WTC11 (cell line): Measurements from ENCODE around the gene CD300H. TPM values are rescaled to one million over a fixed set of nuclear protein-coding genes. Genes with fewer than 3 reads are reported as not detected.

Experiments
- ATAC-seq: fragments of 200-7000 bp; cut with Tn5 transposase; 2 replicates; pipeline ENCODE4 v1.10.0; 2021; ENCODE audit warnings: mild to moderate bottlenecking, moderate library complexity
- CTCF ChIA-PET: fragments of 300-600 bp; sonication (Branson Sonifier 250); formaldehyde crosslinking; loops from one replicate; lab custom pipeline; 2021; ENCODE audit warnings: antibody characterized with exemption; lab: Charles Lee
- POLR2A ChIA-PET: fragments of 350-600 bp; sonication (Branson Sonifier 250); formaldehyde crosslinking; loops from one replicate; lab custom pipeline; 2021; ENCODE audit warnings: antibody characterized with exemption; lab: Charles Lee
- DNase-seq: peaks from one replicate; pipeline ENCODE4 v3.0.0; 2021; ENCODE audit warnings: low spot score
- H3K27ac Mint-ChIP-seq: 2 replicates; pipeline ENCODE4 v1.8.0; 2021; ENCODE audit warnings: mixed read lengths
- H3K27me3 Mint-ChIP-seq: 2 replicates; pipeline ENCODE4 v1.8.0; 2021; ENCODE audit warnings: low read depth, mild to moderate bottlenecking, moderate library complexity, mixed read lengths
- H3K36me3 Mint-ChIP-seq: 2 replicates; pipeline ENCODE4 v1.8.0; 2021; ENCODE audit warnings: mixed read lengths
- H3K4me1 Mint-ChIP-seq: 2 replicates; pipeline ENCODE4 v1.8.0; 2022; ENCODE audit warnings: mixed read lengths
- H3K4me3 Mint-ChIP-seq: 2 replicates; pipeline ENCODE4 v1.8.0; 2021; ENCODE audit warnings: mild to moderate bottlenecking, moderate library complexity, mixed read lengths
- H3K9me3 Mint-ChIP-seq: 2 replicates; pipeline ENCODE4 v1.8.0; 2021; ENCODE audit warnings: mixed read lengths
- ARID4B ChIP-seq: sonication (generic); formaldehyde crosslinking; IDR thresholded peaks from 2 replicates; pipeline ENCODE4 v1.8.0; 2023; ENCODE audit warnings: missing genetic modification reagents, mild to moderate bottlenecking, borderline replicate concordance
- ATF2 ChIP-seq: sonication (generic); formaldehyde crosslinking; IDR thresholded peaks from 2 replicates; pipeline ENCODE4 v1.8.1; 2022; ENCODE audit warnings: low read depth, missing genetic modification reagents, borderline replicate concordance
- CREM ChIP-seq: sonication (generic); formaldehyde crosslinking; IDR thresholded peaks from 2 replicates; pipeline ENCODE4 v1.8.1; 2022; ENCODE audit warnings: mild to moderate bottlenecking, missing genetic modification reagents, moderate library complexity
- ELF4 ChIP-seq: sonication (generic); formaldehyde crosslinking; IDR thresholded peaks from 2 replicates; pipeline ENCODE4 v1.8.1; 2022; ENCODE audit warnings: low read depth, mild to moderate bottlenecking, moderate library complexity, missing genetic modification reagents
- JAZF1 ChIP-seq: fragments of 250-450 bp; sonication (Bioruptor Pico); IDR thresholded peaks from 2 replicates; pipeline ENCODE4 v1.9.0; 2021; ENCODE audit warnings: moderate library complexity, mild to moderate bottlenecking, inconsistent platforms
- KAT7 ChIP-seq: sonication (generic); formaldehyde crosslinking; IDR thresholded peaks from 2 replicates; pipeline ENCODE4 v1.8.1; 2023; ENCODE audit warnings: missing genetic modification reagents, mild to moderate bottlenecking, borderline replicate concordance
- NFATC4 ChIP-seq: fragments of 250-450 bp; sonication (Bioruptor Pico); IDR thresholded peaks from 2 replicates; pipeline ENCODE4 v1.9.0; 2021; ENCODE audit warnings: mild to moderate bottlenecking
- NFE2L1 ChIP-seq: sonication (generic); formaldehyde crosslinking; IDR thresholded peaks from 2 replicates; pipeline ENCODE4 v1.8.1; 2023; ENCODE audit warnings: missing genetic modification reagents
- NFYB ChIP-seq: sonication (generic); formaldehyde crosslinking; conservative IDR thresholded peaks from 2 replicates; pipeline ENCODE4 v1.8.0; 2022; ENCODE audit warnings: low read depth, missing genetic modification reagents
- NR2C2 ChIP-seq: sonication (generic); formaldehyde crosslinking; IDR thresholded peaks from 2 replicates; pipeline ENCODE4 v1.8.0; 2022; ENCODE audit warnings: mild to moderate bottlenecking, missing genetic modification reagents
- OVOL2 ChIP-seq: fragments of 250-450 bp; sonication (Bioruptor Pico); IDR thresholded peaks from 2 replicates; pipeline ENCODE4 v1.9.0; 2021; ENCODE audit warnings: mild to moderate bottlenecking, borderline replicate concordance
- SMAD3 ChIP-seq: sonication (generic); formaldehyde crosslinking; IDR thresholded peaks from 2 replicates; pipeline ENCODE4 v1.8.0; 2022; ENCODE audit warnings: missing genetic modification reagents, mild to moderate bottlenecking, borderline replicate concordance
- TCF7 ChIP-seq: sonication (generic); formaldehyde crosslinking; IDR thresholded peaks from 2 replicates; pipeline ENCODE4 v1.8.0; 2022; ENCODE audit warnings: mild to moderate bottlenecking, low read depth, missing genetic modification reagents, moderate library complexity
- TEAD1 ChIP-seq: sonication (generic); formaldehyde crosslinking; IDR thresholded peaks from 2 replicates; pipeline ENCODE4 v1.8.0; 2022; ENCODE audit warnings: mild to moderate bottlenecking, missing genetic modification reagents
- TP53 ChIP-seq: sonication (generic); formaldehyde crosslinking; IDR thresholded peaks from 2 replicates; pipeline ENCODE4 v1.8.1; 2023; ENCODE audit warnings: mild to moderate bottlenecking, missing genetic modification reagents
- ZNF416 ChIP-seq: fragments of 250-450 bp; sonication (Bioruptor Pico); IDR thresholded peaks from 2 replicates; pipeline ENCODE4 v1.9.0; 2021; ENCODE audit warnings: mild to moderate bottlenecking, inconsistent platforms
- ZNF423 ChIP-seq: fragments of 250-450 bp; sonication (Bioruptor Pico); IDR thresholded peaks from 2 replicates; pipeline ENCODE4 v2.1.2; 2022; ENCODE audit warnings: mild to moderate bottlenecking, moderate library complexity
- ZSCAN18 ChIP-seq: fragments of 250-450 bp; sonication (Bioruptor Pico); IDR thresholded peaks from 2 replicates; pipeline ENCODE4 v2.1.2; 2022; ENCODE audit warnings: mild to moderate bottlenecking, moderate library complexity
- total RNA-seq: library from RNA; stranded (reverse); gene quantifications from 3 replicates; pipeline ENCODE4 v1.2.3, GENCODE V29; 2021
- TF ChIP-seq, protein P1 (sequence below): sonication (generic); formaldehyde crosslinking; IDR thresholded peaks from 2 replicates; pipeline ENCODE4 v1.8.1; 2022; ENCODE audit warnings: mild to moderate bottlenecking, moderate library complexity, missing genetic modification reagents
- TF ChIP-seq, protein P2 (sequence below): sonication (generic); formaldehyde crosslinking; conservative IDR thresholded peaks from 2 replicates; pipeline ENCODE4 v1.8.1; 2022; ENCODE audit warnings: mild to moderate bottlenecking, missing genetic modification reagents
- TF ChIP-seq, protein P3 (sequence below): sonication (generic); formaldehyde crosslinking; IDR thresholded peaks from 2 replicates; pipeline ENCODE4 v1.8.1; 2022; ENCODE audit warnings: mild to moderate bottlenecking, missing genetic modification reagents, moderate library complexity, borderline replicate concordance
- TF ChIP-seq, protein P4 (sequence below): fragments of 250-450 bp; sonication (Bioruptor Pico); IDR thresholded peaks from 2 replicates; pipeline ENCODE4 v1.9.0; 2021; ENCODE audit warnings: mild to moderate bottlenecking

Gene CD300H
- total RNA-seq, 1 experiment from 2014 or later = not detected

DNA sequence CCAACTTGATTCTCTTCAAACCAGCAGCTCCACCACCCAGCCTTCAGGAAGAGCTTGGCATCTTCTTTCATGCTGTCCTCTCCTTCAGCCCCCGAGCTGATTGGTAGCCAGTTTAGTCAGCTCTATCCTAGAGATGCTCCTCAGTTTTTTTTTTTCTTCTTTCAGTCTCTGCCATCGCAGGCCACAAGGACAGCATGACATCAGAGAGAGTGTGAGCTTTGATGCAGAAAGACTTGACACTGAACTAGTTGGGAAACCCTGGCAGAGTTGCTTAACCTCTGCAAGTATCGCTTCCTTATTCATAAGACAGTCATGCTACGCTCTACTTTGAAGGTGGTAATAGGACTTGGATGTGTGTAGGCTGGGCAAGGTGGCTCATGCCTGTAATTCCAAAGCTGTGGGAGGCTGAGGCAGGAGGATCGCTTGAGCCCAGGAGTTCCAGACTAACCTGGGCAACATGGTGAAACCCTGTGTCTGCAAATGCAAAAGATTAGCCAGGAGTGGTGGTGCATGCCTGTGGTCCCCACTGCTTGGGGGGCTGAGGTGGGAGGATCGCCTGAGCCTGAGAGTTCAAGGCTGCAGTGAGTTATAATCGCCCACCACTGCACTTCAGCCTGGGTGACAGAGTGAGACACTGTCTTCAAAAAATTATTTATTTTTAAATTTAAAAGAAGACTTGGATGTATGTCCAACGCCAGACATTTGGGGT is 38.7 kb downstream of the CD300H start:
- Mint-ChIP-seq H3K4me3 (no peak overlapping the region), H3K9me3 (peaks cover 3% of the 10 kb centered on the region), H3K27ac (no peak overlapping the region), H3K36me3 (no peaks in the 10 kb centered on the region), H3K27me3 (peaks cover 36% of the 10 kb centered on the region), H3K4me1 (peaks cover 13% of the 10 kb centered on the region)
- CTCF ChIA-PET = interaction anchor here (1.0 to 3.2 kb wide), 2 partner anchors 38 to 160 kb away, joined by 3 to 13 read pairs; no protein-coding TSS in a partner anchor
- no peak for ATAC-seq
- no peak for DNase-seq
- POLR2A ChIA-PET = no interaction called here
- TF ChIP-seq, protein P1, sequence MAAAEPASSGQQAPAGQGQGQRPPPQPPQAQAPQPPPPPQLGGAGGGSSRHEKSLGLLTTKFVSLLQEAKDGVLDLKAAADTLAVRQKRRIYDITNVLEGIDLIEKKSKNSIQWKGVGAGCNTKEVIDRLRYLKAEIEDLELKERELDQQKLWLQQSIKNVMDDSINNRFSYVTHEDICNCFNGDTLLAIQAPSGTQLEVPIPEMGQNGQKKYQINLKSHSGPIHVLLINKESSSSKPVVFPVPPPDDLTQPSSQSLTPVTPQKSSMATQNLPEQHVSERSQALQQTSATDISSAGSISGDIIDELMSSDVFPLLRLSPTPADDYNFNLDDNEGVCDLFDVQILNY (CRISPR knock-in tag) = no peak
- TF ChIP-seq TP53 (CRISPR knock-in tag) (no peak), ZNF416 (no peak), ZSCAN18 (CRISPR knock-in tag) (no peak), ZNF423 (CRISPR knock-in tag) (no peak), TEAD1 (CRISPR knock-in tag) (no peak), NR2C2 (CRISPR knock-in tag) (no peak), ATF2 (CRISPR knock-in tag) (no peak), TCF7 (CRISPR knock-in tag) (no peak), KAT7 (CRISPR knock-in tag) (no peak), NFYB (CRISPR knock-in tag) (no peak)
- TF ChIP-seq, protein P2, sequence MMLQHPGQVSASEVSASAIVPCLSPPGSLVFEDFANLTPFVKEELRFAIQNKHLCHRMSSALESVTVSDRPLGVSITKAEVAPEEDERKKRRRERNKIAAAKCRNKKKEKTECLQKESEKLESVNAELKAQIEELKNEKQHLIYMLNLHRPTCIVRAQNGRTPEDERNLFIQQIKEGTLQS (CRISPR knock-in tag) = no peak
- TF ChIP-seq, protein P3, sequence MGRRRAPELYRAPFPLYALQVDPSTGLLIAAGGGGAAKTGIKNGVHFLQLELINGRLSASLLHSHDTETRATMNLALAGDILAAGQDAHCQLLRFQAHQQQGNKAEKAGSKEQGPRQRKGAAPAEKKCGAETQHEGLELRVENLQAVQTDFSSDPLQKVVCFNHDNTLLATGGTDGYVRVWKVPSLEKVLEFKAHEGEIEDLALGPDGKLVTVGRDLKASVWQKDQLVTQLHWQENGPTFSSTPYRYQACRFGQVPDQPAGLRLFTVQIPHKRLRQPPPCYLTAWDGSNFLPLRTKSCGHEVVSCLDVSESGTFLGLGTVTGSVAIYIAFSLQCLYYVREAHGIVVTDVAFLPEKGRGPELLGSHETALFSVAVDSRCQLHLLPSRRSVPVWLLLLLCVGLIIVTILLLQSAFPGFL (CRISPR knock-in tag) = no peak

DNA sequence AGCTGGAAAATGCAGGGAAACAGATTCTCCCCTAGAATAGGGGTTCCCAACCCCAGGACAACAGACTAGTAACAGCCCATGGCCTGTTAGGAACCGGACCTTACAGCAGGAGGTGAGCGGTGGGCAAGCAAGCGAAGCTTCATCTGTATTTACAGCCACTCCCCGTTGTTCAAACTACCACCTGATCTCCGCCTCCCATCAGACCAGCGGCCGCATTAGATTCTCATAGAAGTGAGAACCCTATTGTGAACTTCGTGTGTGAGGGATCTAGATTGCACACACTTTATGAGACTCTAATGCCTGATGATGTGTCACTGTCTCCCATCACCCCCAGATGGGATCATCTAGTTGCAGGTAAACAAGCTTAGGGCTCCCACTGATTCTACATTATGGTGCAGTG is 39.6 kb downstream of the CD300H start:
- Mint-ChIP-seq H3K4me1 (peaks cover 10% of the 10 kb centered on the region), H3K27ac (no peak overlapping the region), H3K36me3 (no peaks in the 10 kb centered on the region), H3K9me3 (peaks cover 8% of the 10 kb centered on the region), H3K27me3 (peaks cover 36% of the 10 kb centered on the region), H3K4me3 (no peak overlapping the region)
- no peak for ATAC-seq
- CTCF ChIA-PET = interaction anchor here (1.5 kb wide), 1 partner anchor 149 kb away, joined by 5 read pairs; no protein-coding TSS in a partner anchor
- POLR2A ChIA-PET = no interaction called here
- no peak for DNase-seq
- no peak for TF ChIP-seq ELF4 (CRISPR knock-in tag)
- no peak for TF ChIP-seq NFE2L1
- TF ChIP-seq JAZF1 (CRISPR knock-in tag) = no peak
- TF ChIP-seq ARID4B = no peak
- TF ChIP-seq SMAD3 = no peak
- TF ChIP-seq CREM (CRISPR knock-in tag) = no peak
- no peak for TF ChIP-seq NFATC4
- no peak for TF ChIP-seq OVOL2 (CRISPR knock-in tag)
- TF ChIP-seq, protein P4, sequence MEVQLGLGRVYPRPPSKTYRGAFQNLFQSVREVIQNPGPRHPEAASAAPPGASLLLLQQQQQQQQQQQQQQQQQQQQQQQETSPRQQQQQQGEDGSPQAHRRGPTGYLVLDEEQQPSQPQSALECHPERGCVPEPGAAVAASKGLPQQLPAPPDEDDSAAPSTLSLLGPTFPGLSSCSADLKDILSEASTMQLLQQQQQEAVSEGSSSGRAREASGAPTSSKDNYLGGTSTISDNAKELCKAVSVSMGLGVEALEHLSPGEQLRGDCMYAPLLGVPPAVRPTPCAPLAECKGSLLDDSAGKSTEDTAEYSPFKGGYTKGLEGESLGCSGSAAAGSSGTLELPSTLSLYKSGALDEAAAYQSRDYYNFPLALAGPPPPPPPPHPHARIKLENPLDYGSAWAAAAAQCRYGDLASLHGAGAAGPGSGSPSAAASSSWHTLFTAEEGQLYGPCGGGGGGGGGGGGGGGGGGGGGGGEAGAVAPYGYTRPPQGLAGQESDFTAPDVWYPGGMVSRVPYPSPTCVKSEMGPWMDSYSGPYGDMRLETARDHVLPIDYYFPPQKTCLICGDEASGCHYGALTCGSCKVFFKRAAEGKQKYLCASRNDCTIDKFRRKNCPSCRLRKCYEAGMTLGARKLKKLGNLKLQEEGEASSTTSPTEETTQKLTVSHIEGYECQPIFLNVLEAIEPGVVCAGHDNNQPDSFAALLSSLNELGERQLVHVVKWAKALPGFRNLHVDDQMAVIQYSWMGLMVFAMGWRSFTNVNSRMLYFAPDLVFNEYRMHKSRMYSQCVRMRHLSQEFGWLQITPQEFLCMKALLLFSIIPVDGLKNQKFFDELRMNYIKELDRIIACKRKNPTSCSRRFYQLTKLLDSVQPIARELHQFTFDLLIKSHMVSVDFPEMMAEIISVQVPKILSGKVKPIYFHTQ (CRISPR knock-in tag) = no peak
- no peak for TF ChIP-seq TEAD1 (CRISPR knock-in tag)
